HPDE6-E6E7 (cell line): ENCODE results near the gene ALDH3B2.
"Not testable (repeated sequence)": the region's sequence is repeated elsewhere in the genome, so short reads cannot be mapped to it uniquely, and the experiment has no call there.

ENCODE experiments used
- DNase-seq: peaks from one replicate; pipeline ENCODE4 v3.0.0; 2011; ENCODE audit warnings: missing footprints; ENCODE audit errors: extremely low spot score

The ALDH3B2 gene

GRCh38 chr11:67674442-67674871 is at the start of gene ALDH3B2:
Gene ALDH3B2, minus strand, starts transcription at chr11:67674623. Its CDS starts 7,688 bp downstream, at chr11:67666935.
- peak; percentile 92 for DNase-seq

- DNase-seq = not testable (repeated sequence)
Measured at GRCh38 chr11:67723036-67723435, 48.6 kb upstream of the ALDH3B2 start.

GRCh38 chr11:67716226-67716625 is 41.8 kb upstream of the ALDH3B2 start:
- DNase-seq = not testable (repeated sequence)

- DNase-seq = not testable (repeated sequence)
Measured at GRCh38 chr11:67715801-67716200, 41.4 kb upstream of the ALDH3B2 start.

DNA sequence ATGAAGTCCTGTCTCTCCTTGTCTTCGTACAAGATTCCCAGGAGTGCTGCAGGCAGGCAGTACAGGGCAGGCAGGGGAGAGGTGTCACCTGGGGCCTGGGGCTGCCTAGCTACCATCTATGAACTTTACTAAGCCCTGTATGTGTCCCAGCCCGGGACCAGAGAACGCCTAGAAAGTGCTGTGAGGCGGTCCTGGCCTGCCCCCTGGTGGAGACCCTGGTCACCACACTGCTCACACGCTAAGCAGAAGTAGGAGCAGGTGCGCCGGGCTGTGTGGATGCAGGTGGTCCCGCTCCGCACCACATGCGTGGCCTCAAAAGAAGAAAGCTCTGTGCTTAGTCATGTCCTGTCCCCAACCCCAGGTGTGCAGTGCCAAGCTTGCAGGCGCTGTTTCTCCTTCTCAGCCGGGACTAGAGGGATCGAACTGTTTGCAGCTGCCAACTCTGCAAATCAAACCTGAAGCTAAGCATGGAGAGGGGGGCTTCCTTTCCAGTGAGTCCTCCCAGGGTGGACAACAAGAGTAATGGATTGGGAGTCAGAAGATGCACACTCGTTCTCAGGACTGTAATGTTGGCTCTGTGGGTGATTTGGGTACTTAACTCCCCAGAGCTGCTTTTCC is 39.6 kb upstream of the ALDH3B2 start:
- not testable (repeated sequence) for DNase-seq

GRCh38 chr11:67711676-67712075 is 37.3 kb upstream of the ALDH3B2 start:
- not testable (repeated sequence) for DNase-seq

DNA sequence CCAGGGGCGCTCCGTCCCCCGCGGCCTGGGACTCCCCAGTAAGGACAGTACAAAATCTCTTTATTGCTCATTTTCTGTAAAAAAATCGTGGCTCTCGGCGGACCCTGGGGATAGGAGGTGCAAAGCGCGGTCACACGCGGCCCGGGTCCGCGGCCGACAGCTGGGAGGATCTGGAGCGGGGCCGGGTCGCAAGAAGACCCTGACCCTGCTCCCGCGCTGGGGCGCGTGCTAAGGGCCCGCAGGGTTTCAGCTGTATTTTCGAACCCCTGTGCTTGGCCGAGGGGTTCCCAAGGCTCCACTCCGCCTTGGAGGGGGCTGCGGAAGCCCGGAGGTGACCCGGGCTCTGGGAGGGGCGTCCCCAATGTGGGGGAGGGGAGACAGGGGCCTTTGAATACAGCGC is 36.8 kb upstream of the ALDH3B2 start:
- DNase-seq = not testable (repeated sequence)

DNA sequence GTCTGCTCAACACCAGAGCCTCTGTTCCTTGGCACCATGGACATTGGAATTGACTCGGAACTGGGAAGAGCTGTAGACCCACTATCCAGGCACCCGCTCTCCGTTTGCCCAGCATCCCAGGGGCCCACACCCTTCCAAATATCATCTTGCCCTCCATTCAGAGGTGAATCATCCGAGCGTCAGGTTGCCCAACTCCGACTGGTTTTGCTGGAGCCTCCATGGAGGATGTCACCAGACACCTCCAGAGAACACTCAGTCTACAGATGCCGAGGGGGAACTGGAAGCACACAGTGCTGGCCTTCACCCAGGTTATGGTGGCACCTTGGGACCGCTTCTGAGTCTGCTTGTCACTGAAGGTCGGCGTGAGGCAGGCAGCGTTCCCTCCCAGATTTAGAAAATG is 35.4 kb upstream of the ALDH3B2 start:
- not testable (repeated sequence) for DNase-seq

- no peak for DNase-seq
Measured at GRCh38 chr11:67705264-67705663, 30.8 kb upstream of the ALDH3B2 start.

GRCh38 chr11:67704524-67704923 is 30.1 kb upstream of the ALDH3B2 start:
- no peak for DNase-seq

GRCh38 chr11:67703709-67704108 is 29.3 kb upstream of the ALDH3B2 start:
- DNase-seq = not testable (repeated sequence)

- no peak for DNase-seq
Measured at GRCh38 chr11:67700548-67701262, 26.3 kb upstream of the ALDH3B2 start.

GRCh38 chr11:67700141-67700540 is 25.7 kb upstream of the ALDH3B2 start:
- DNase-seq = no peak

GRCh38 chr11:67699521-67699920 is 25.1 kb upstream of the ALDH3B2 start:
- no peak for DNase-seq

DNA sequence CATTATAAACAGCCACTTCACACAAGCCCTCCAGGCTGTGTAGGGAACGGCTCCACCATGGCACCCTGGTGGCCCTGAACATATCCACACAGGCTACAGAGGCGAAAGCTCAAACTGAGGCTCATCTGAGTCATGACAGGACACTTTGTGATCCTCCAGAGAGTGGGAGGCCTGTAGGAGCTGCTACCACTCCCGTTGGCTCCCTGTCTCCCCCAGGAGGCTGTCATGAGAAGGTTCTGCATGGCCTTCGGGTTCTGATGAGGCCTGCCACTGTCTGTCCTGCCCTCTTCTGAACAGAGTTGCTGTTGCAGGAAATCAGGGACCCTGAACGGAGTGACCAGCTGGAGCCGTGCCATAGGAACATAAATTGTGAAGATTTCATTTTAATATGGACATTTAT is 23.8 kb upstream of the ALDH3B2 start:
- DNase-seq = no peak

DNA sequence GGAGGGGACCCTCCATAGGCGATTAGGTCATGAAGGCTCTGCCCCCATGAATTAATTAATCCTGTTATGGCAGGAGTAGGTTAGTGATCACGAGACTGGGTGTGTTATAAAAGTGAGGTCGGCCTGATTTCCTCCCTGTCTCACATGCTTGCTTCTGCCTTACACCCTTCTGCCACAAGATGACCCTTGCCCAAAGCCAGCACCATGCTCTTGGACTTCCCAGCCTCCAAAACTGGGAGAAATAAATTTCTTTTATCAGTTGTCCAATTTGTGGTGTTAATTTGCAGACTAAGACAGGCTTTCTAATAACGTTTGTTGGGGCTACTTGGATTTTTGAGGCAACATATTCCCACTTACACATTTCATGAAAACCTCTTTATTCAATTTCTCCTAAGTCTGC is 23.4 kb upstream of the ALDH3B2 start:
- no peak for DNase-seq

GRCh38 chr11:67696998-67697397 is 22.6 kb upstream of the ALDH3B2 start:
- DNase-seq = no peak

- no peak for DNase-seq
Measured at GRCh38 chr11:67695606-67696005, 21.2 kb upstream of the ALDH3B2 start.

- no peak for DNase-seq
Measured at GRCh38 chr11:67694875-67695555, 20.6 kb upstream of the ALDH3B2 start.

DNA sequence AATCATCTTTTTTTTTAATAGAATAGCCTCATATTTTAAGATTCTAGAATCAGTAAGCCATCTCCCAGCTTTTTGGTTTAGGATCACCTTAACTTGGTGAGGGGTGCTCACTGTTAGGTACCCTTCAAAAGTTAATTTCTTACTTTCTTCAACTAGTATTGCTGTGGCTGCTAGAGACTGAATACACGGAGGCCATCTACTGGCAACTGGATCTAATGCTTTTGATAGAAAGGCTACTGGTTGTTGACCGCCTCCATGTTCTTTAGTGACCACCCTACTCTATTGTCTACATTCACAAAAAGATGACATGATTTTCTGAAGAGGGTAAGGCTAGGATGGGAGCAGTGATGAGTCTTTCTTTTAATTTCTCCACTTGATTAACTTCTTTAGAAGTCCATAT is 16.7 kb upstream of the ALDH3B2 start:
- DNase-seq = no peak

DNA sequence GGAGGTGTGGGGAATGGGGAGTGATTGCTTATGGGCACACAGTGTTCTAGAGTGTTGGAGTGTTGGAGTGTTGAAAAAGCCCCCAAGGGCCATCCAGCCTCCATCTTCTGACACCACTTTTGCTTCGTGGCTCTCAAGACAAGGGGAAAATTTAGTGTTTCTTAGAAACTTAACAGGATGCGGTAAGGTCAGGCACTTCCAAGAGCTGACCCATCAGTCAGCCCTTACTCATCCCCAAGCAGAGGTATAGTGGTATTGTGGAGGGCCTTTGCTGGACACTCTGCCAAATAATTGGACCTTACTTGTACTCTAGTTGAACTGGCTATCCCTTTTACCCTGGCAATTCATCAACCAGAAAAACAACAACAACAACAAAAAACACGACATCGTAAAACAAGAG is 14.8 kb upstream of the ALDH3B2 start:
- no peak for DNase-seq

DNA sequence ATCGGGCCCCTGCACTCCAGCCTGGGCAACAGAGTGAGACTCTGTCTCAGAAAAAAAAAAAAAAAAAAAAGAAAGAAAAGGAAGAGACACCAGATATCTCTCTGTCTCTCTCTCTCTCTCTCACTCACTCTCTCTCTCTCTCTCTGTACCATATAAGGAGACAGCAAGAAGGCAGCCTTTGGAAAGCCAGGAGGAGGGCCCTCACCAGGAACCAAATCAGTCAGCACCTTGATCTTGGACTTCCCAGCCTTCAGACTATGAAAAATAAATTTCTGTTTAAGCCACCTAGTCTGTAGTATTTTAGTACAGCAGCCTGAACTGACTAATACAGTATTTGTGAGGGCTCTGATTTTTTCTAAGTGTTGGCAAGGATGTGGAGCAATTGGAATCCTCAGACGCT is 13.6 kb upstream of the ALDH3B2 start:
- DNase-seq = no peak
